Uterus (tissue), 4 donors: ENCODE data around the gene RPS18. TPM values are rescaled to one million over a fixed set of nuclear protein-coding genes. Genes with fewer than 3 reads are reported as not detected.

Source experiments
- DNase-seq, 2 donors: peaks; one replicate each; pipeline ENCODE4 v3.0.0-alpha.2; 2019 to 2020
- H3K27ac ChIP-seq, 2 donors: fragments of 200-600 bp; sonication (generic); 1 replicate in 1 of 2; 2 replicates in 1 of 2; pipeline ENCODE4 v1.5.1; 2016 to 2018
- H3K27me3 ChIP-seq, 2 donors: fragments of 200-600 bp; sonication (generic); one replicate each; pipeline ENCODE4 v1.5.1; 2018 to 2019; ENCODE audit warnings: control low read depth in 1 of 2
- H3K36me3 ChIP-seq, 2 donors: fragments of 200-600 bp; sonication (generic); one replicate each; pipeline ENCODE4 v1.5.1; 2019; ENCODE audit warnings: control low read depth in 1 of 2
- H3K4me1 ChIP-seq, 2 donors: fragments of 200-600 bp; sonication (generic); one replicate each; pipeline ENCODE4 v1.5.1; 2018 to 2019; ENCODE audit warnings: control low read depth in 1 of 2
- H3K4me3 ChIP-seq, 2 donors: fragments of 200-600 bp; sonication (generic); 1 replicate in 1 of 2; 2 replicates in 1 of 2; pipeline ENCODE4 v1.5.1; 2018 to 2019; ENCODE audit warnings: mild to moderate bottlenecking in 1 of 2
- H3K9me3 ChIP-seq, 2 donors: fragments of 200-600 bp; sonication (generic); one replicate each; pipeline ENCODE4 v1.5.1; 2019; ENCODE audit warnings: control low read depth in 1 of 2
- CTCF ChIP-seq, 4 experiments: fragments of 200-600 bp in 2 of 4; fragments of 450-650 bp in 2 of 4; sonication (generic) in 2 of 4; IDR thresholded peaks; one replicate each; pipeline ENCODE4 v1.5.1; 2016 to 2019; ENCODE audit warnings: antibody characterized with exemption in 4 of 4, mild to moderate bottlenecking in 2 of 4, moderate library complexity in 1 of 4
- POLR2A ChIP-seq, 2 donors: fragments of 450-650 bp; IDR thresholded peaks; one replicate each; pipeline ENCODE4 v1.6.1; 2016; ENCODE audit warnings: antibody characterized with exemption in 2 of 2, mild to moderate bottlenecking in 1 of 2, moderate library complexity in 1 of 2
- intact Hi-C: fragments of 100-400 bp; cut with DNase I; formaldehyde crosslinking; loops from one replicate; pipeline ENCODE4 v1.15.1; 2023; ENCODE audit warnings: low total_unique reads
- total RNA-seq, 4 donors: library from RNA; depleted of rRNA in 3 of 4; stranded (reverse); fragments of >200 nt in 3 of 4; gene quantifications; one replicate each; pipeline versions ENCODE4 v1.1.0 to v1.2.4, GENCODE V29; 2014 to 2023
- donor health status: DM: yes; HTN: yes; CAD: no.

The RPS18 gene
- total RNA-seq, 4 donors from 2014 or later: 2,386 to 5,510 (median 4,061) TPM

GRCh38 chr6:33318426-33319073 lies 46.7 kb downstream of the RPS18 start:
- Histone ChIP-seq H3K27ac (peak overlapping the region; percentile 89 to 90), H3K36me3 (no peaks in the 10 kb centered on the region), H3K27me3 (no peaks in the 10 kb centered on the region), H3K4me3 (peak overlapping the region; percentile 41 to 56), H3K4me1 (peaks cover 6 to 13% of the 10 kb centered on the region in 2 donors), H3K9me3 (no peaks in the 10 kb centered on the region)
- no peak for DNase-seq
- intact Hi-C loops: no loop called here
- no peak for TF ChIP-seq CTCF (IDR thresholded peaks at IDR 0.05)
- no peak for TF ChIP-seq POLR2A (IDR thresholded peaks at IDR 0.05)

GRCh38 chr6:33319939-33320314 lies 48.1 kb downstream of the RPS18 start:
- H3K4me3 ChIP-seq: no peak overlapping the region
- peak overlapping the region; percentile 89 to 90 for H3K27ac ChIP-seq
- H3K9me3 ChIP-seq: no peaks in the 10 kb centered on the region
- no peaks in the 10 kb centered on the region for H3K36me3 ChIP-seq
- intact Hi-C loops: no loop called here
- DNase-seq: no peak
- H3K27me3 ChIP-seq: no peaks in the 10 kb centered on the region
- TF ChIP-seq CTCF (IDR thresholded peaks at IDR 0.05) (no peak), POLR2A (IDR thresholded peaks at IDR 0.05) (no peak)
- H3K4me1 ChIP-seq: peaks cover 6 to 16% of the 10 kb centered on the region in 2 donors

GRCh38 chr6:33320315-33321181 lies 48.7 kb downstream of the RPS18 start:
- no peaks in the 10 kb centered on the region for H3K9me3 ChIP-seq
- intact Hi-C loops: no loop called here
- H3K36me3 ChIP-seq: no peaks in the 10 kb centered on the region
- no peaks in the 10 kb centered on the region for H3K27me3 ChIP-seq
- no peak for TF ChIP-seq CTCF (IDR thresholded peaks at IDR 0.05)
- no peak for TF ChIP-seq POLR2A (IDR thresholded peaks at IDR 0.05)
- DNase-seq: peak; percentile 86
- H3K4me3 ChIP-seq: no peak overlapping the region
- peaks cover 6 to 16% of the 10 kb centered on the region in 2 donors for H3K4me1 ChIP-seq
- H3K27ac ChIP-seq: peak overlapping the region; percentile 89 to 90

DNA sequence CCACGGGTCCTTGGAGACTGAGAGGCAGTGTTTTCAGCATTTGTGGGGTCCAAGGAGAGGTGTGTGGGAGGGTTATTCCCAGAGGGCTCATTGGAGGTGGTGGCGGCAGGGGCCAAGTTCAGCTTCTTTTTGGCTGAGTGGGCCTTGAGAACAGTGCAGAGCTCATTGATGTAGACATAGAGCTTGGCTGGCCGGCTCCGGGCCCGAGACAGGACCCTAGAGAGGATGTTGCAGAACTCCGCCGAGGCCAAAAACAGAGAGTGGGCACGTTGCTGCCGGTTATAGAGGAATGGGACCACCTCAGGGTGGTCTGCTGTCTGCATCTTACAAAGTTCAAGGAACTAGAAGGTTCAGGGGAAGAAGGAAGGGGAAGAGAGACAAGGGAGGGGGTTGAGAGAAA lies 49.4 kb downstream of the RPS18 start:
- peak in 1 of 2 donors; percentile 23 for DNase-seq
- Histone ChIP-seq H3K27ac (peak overlapping the region; percentile 89 to 90), H3K9me3 (no peaks in the 10 kb centered on the region), H3K4me1 (peaks cover 6 to 16% of the 10 kb centered on the region in 2 donors), H3K27me3 (no peaks in the 10 kb centered on the region), H3K4me3 (no peak overlapping the region), H3K36me3 (no peaks in the 10 kb centered on the region)
- TF ChIP-seq CTCF (IDR thresholded peaks at IDR 0.05): no peak
- no peak for TF ChIP-seq POLR2A (IDR thresholded peaks at IDR 0.05)
- intact Hi-C loops: no loop called here

GRCh38 chr6:33323623-33323948 lies 51.7 kb downstream of the RPS18 start:
- Histone ChIP-seq H3K4me3 (peak overlapping the region; percentile 82 to 91), H3K36me3 (no peaks in the 10 kb centered on the region), H3K4me1 (peaks cover 6 to 16% of the 10 kb centered on the region in 2 donors), H3K27ac (peak overlapping the region; percentile 89 to 90), H3K9me3 (no peaks in the 10 kb centered on the region), H3K27me3 (no peaks in the 10 kb centered on the region)
- TF ChIP-seq CTCF (IDR thresholded peaks at IDR 0.05) (no peak), POLR2A (IDR thresholded peaks at IDR 0.05) (no peak)
- no peak for DNase-seq
- intact Hi-C loops: no loop called here
